Osteoblast (primary cell): ENCODE measurements around the gene EYS. TPM values are rescaled to one million over a fixed set of nuclear protein-coding genes. Genes with fewer than 3 reads are reported as not detected.

Experiments
- DNase-seq: peaks from one replicate; pipeline ENCODE4 v3.0.0; 2011; ENCODE audit warnings: low spot score, mixed read lengths; ENCODE audit not compliant: insufficient read length; ENCODE audit errors: missing footprints
- H2AFZ ChIP-seq: 2 replicates; pipeline ENCODE4 v1.6.0; 2011; ENCODE audit warnings: mild to moderate bottlenecking, low read length
- H3K27ac ChIP-seq: 2 replicates; pipeline ENCODE4 v1.5.1; 2011; ENCODE audit warnings: mild to moderate bottlenecking, low read depth, low read length, moderate library complexity
- H3K27me3 ChIP-seq: 2 replicates; pipeline ENCODE4 v1.6.0; 2012; ENCODE audit warnings: mild to moderate bottlenecking, control low read depth, inconsistent platforms, low read length, moderate library complexity; ENCODE audit not compliant: insufficient read depth
- H3K36me3 ChIP-seq: 2 replicates; pipeline ENCODE4 v1.5.1; 2011; ENCODE audit warnings: mild to moderate bottlenecking, low read length, control low read depth, moderate library complexity; ENCODE audit not compliant: insufficient read depth
- H3K4me1 ChIP-seq: 2 replicates; pipeline ENCODE4 v1.5.1; 2011; ENCODE audit warnings: mild to moderate bottlenecking, low read length, control low read depth, moderate library complexity; ENCODE audit not compliant: insufficient read depth
- H3K4me2 ChIP-seq: 2 replicates; pipeline ENCODE4 v1.6.0; 2011; ENCODE audit warnings: mild to moderate bottlenecking, low read length; ENCODE audit not compliant: insufficient read depth
- H3K4me3 ChIP-seq: fragments of 200-600 bp; sonication (generic); 3 replicates; pipeline ENCODE4 v1.5.1; 2012; ENCODE audit warnings: mild to moderate bottlenecking, low read length, inconsistent platforms; ENCODE audit not compliant: insufficient read depth
- H3K79me2 ChIP-seq: 2 replicates; pipeline ENCODE4 v1.6.0; 2012; ENCODE audit warnings: mild to moderate bottlenecking, low read length, control low read depth, inconsistent platforms; ENCODE audit not compliant: insufficient read depth
- H3K9me3 ChIP-seq: 2 replicates; pipeline ENCODE4 v1.5.1; 2011; ENCODE audit warnings: low read depth, low read length, control low read depth
- H4K20me1 ChIP-seq: 2 replicates; pipeline ENCODE4 v1.6.0; 2012; ENCODE audit warnings: mild to moderate bottlenecking, low read length, control low read depth; ENCODE audit not compliant: insufficient read depth
- total RNA-seq: library from RNA; depleted of rRNA; stranded (reverse); fragments of >200 nt; gene quantifications from 2 replicates; pipeline ENCODE4 v1.2.3, GENCODE V29; 2012
- TF ChIP-seq, protein P1 (sequence below): IDR thresholded peaks from 2 replicates; pipeline ENCODE4 v1.5.1; 2011; ENCODE audit warnings: mild to moderate bottlenecking, low read depth, low read length, moderate library complexity; ENCODE audit errors: extremely low read depth

EYS gene
- total RNA-seq, 1 donor = under 0.01 TPM

DNA sequence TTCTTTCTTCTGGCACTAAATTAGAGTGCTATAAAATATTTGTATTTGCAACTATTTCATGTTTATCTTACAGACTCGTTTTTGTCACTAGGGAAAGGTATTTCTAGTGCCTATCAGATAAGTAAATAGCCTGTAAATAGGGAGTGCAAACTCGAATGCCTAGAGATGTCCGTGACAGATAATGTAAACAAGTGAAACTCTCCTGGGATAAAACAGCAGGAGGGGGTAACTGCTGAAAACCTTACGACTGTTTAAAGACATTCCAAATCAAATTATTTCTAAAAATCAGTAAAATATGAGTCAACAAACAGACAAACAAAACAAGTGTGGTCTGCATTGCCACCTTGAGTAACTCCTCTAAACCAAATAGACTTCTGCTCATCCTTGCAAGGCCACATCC lies 932.1 kb downstream of the EYS start:
- Histone ChIP-seq H2AFZ (no peak overlapping the region), H3K36me3 (no peaks in the 10 kb centered on the region), H3K4me1 (no peaks in the 10 kb centered on the region), H4K20me1 (no peaks in the 10 kb centered on the region), H3K4me3 (no peak overlapping the region), H3K27ac (no peak overlapping the region), H3K4me2 (no peak overlapping the region), H3K27me3 (no peaks in the 10 kb centered on the region), H3K79me2 (no peaks in the 10 kb centered on the region), H3K9me3 (no peaks in the 10 kb centered on the region)
- TF ChIP-seq, protein P1, sequence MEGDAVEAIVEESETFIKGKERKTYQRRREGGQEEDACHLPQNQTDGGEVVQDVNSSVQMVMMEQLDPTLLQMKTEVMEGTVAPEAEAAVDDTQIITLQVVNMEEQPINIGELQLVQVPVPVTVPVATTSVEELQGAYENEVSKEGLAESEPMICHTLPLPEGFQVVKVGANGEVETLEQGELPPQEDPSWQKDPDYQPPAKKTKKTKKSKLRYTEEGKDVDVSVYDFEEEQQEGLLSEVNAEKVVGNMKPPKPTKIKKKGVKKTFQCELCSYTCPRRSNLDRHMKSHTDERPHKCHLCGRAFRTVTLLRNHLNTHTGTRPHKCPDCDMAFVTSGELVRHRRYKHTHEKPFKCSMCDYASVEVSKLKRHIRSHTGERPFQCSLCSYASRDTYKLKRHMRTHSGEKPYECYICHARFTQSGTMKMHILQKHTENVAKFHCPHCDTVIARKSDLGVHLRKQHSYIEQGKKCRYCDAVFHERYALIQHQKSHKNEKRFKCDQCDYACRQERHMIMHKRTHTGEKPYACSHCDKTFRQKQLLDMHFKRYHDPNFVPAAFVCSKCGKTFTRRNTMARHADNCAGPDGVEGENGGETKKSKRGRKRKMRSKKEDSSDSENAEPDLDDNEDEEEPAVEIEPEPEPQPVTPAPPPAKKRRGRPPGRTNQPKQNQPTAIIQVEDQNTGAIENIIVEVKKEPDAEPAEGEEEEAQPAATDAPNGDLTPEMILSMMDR = no peak
- no peak for DNase-seq

DNA sequence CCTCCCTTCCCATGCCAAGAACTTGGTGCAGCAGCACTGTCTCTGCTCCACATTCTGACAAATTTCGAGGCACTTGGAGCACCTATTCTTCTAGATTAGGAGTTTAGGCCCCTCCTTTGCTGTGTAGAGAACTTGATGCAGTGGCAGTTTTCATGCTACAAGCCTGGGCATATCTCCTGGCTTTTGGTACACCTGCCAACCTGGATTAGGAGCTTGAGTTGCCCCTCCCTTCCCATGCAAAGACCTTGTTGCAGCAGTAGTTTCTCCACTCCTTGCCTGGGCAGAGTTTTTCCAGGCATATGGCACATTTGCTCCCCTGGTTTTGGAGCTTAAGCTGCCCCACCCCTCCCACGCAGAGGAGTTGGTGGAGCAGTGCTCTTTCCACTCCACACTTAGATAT lies 956.1 kb downstream of the EYS start:
- Histone ChIP-seq H3K27ac (no peak overlapping the region), H3K36me3 (no peaks in the 10 kb centered on the region), H2AFZ (no peak overlapping the region), H3K4me1 (no peaks in the 10 kb centered on the region), H3K4me3 (no peak overlapping the region), H3K9me3 (no peaks in the 10 kb centered on the region), H3K27me3 (no peaks in the 10 kb centered on the region), H4K20me1 (no peaks in the 10 kb centered on the region), H3K4me2 (no peak overlapping the region), H3K79me2 (no peaks in the 10 kb centered on the region)
- peak; percentile 39 for DNase-seq
- TF ChIP-seq, protein P1 = no peak

DNA sequence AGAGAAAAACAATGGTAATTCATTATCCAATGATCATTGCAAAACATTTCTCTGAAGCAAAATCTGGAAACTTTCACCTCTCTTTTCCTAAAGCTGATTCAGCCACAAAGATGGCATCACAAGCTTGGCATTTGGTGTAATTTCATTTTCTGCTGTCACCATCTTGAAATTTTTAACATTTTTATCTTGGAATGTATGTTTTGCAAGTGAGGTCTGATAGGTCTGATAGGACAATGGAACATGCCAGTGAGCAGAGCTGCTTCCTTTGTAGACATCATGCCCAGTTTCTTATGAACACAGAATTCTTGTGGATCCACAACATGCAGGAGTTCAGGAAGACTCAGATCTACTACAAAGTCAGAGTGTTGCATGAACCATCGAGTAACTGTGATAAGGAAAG lies 969.6 kb downstream of the EYS start:
- no peak overlapping the region for H3K27ac ChIP-seq
- H3K4me2 ChIP-seq = no peak overlapping the region
- TF ChIP-seq, protein P1 = no peak
- H3K9me3 ChIP-seq = no peaks in the 10 kb centered on the region
- H3K36me3 ChIP-seq = no peaks in the 10 kb centered on the region
- H3K4me1 ChIP-seq = no peaks in the 10 kb centered on the region
- no peaks in the 10 kb centered on the region for H3K27me3 ChIP-seq
- no peaks in the 10 kb centered on the region for H4K20me1 ChIP-seq
- no peak for DNase-seq
- no peaks in the 10 kb centered on the region for H3K79me2 ChIP-seq
- H3K4me3 ChIP-seq = no peak overlapping the region
- H2AFZ ChIP-seq = no peak overlapping the region

DNA sequence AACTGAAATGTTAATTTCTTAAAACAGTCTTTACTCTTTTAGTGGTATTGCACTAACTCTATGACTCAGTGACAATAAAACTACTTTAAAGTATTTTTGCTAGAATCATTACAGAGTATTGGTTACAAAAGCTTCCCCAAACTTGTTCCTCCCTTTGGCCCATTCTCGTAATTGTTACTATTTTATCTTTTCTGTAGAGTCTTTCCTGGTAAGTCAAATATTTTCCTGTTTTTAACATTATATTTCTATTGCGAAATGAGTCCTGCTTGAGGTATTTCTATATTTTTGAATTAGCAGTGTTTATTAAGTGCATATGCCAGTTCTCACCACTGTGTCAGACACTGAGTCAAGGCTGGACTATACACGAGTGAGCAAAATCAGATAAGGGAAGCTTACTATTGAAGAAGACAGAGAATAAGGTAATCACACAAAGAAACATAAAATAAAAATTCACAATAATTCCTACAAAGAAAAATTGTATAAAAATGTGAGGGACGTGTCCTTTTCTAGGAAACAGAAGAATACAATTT lies 970.5 kb downstream of the EYS start:
- no peak overlapping the region for H3K4me3 ChIP-seq
- H4K20me1 ChIP-seq = no peaks in the 10 kb centered on the region
- TF ChIP-seq, protein P1 = no peak
- H3K27ac ChIP-seq = no peak overlapping the region
- DNase-seq = no peak
- H3K27me3 ChIP-seq = no peaks in the 10 kb centered on the region
- no peaks in the 10 kb centered on the region for H3K36me3 ChIP-seq
- no peak overlapping the region for H2AFZ ChIP-seq
- H3K4me1 ChIP-seq = no peaks in the 10 kb centered on the region
- H3K79me2 ChIP-seq = no peaks in the 10 kb centered on the region
- H3K4me2 ChIP-seq = no peak overlapping the region
- no peaks in the 10 kb centered on the region for H3K9me3 ChIP-seq
